HepG2 (cell line): ENCODE measurements around the gene ACCSL. TPM values are rescaled to one million over a fixed set of nuclear protein-coding genes. Genes with fewer than 3 reads are reported as not detected.

Experiments used
- ATAC-seq: fragments of 200-7000 bp; cut with Tn5 transposase; 3 replicates; pipeline ENCODE4 v1.9.1; 2020; ENCODE audit warnings: mild to moderate bottlenecking, moderate library complexity
- BruUV-seq: library from RNA; stranded (reverse); fragments of 400-500 nt; replicated peaks from 2 replicates; lab custom pipeline; 2021; lab: Mats Ljungman, UMichigan
- CTCF ChIA-PET: fragments of 300-600 bp; formaldehyde crosslinking; extraction: SDS; loops from one replicate; lab custom pipeline; 2021; ENCODE audit warnings: low total read pairs, inconsistent platforms, low intra/inter-chr PET ratio; lab: Yijun Ruan, JAX
- POLR2A ChIA-PET: fragments of 350-600 bp; sonication (Branson Sonifier 250); formaldehyde crosslinking; loops from one replicate; lab custom pipeline; 2020; ENCODE audit warnings: antibody characterized with exemption, inconsistent platforms; lab: Yijun Ruan, JAX
- DNase-seq: peaks from one replicate; pipeline ENCODE4 v3.0.0-alpha.2; 2015; ENCODE audit warnings: low spot score
- FAIRE-seq: peaks from 3 replicates; lab custom pipeline; 2011; peaks lifted over from hg19 to GRCh38; lab: Jason Lieb, UNC
- H2AFZ ChIP-seq: one replicate; pipeline ENCODE4 v1.6.1; 2011; ENCODE audit warnings: low read length, inconsistent platforms
- H3K27ac ChIP-seq: fragments of 300-600 bp; 3 replicates; pipeline ENCODE4 v1.8.0; 2011; ENCODE audit warnings: mixed run types, mild to moderate bottlenecking, mixed read lengths, low read length, inconsistent platforms; ENCODE audit not compliant: insufficient read depth; ENCODE audit errors: extremely low read length
- H3K27me3 ChIP-seq, 2 experiments: fragments of 200-600 bp in 1 of 2; 2 replicates in 1 of 2; 3 replicates in 1 of 2; pipeline versions ENCODE4 v1.6.0 to v1.8.0; 2011; ENCODE audit warnings: low read length in 2 of 2, mild to moderate bottlenecking in 2 of 2, moderate library complexity in 2 of 2, inconsistent platforms in 1 of 2; ENCODE audit not compliant: insufficient read depth in 2 of 2, control insufficient read depth in 1 of 2
- H3K36me3 ChIP-seq, 2 experiments: fragments of 200-600 bp in 1 of 2; replicated peaks in 1 of 2; 2 replicates in 1 of 2; 3 replicates in 1 of 2; pipeline versions ENCODE4 v1.5.1 to v1.8.0; 2011; ENCODE audit warnings: low read length in 2 of 2, inconsistent platforms in 1 of 2; ENCODE audit not compliant: insufficient read depth in 2 of 2, control insufficient read depth in 1 of 2
- H3K4me1 ChIP-seq: 2 replicates; pipeline ENCODE4 v1.5.1; 2012; ENCODE audit warnings: low read length, inconsistent platforms; ENCODE audit not compliant: insufficient read depth
- H3K4me2 ChIP-seq: 2 replicates; pipeline ENCODE4 v1.6.0; 2011; ENCODE audit warnings: low read depth, low read length, inconsistent platforms
- H3K4me3 ChIP-seq, 3 experiments: fragments of 200-600 bp in 1 of 3; sonication (generic), shearing (Covaris generic) in 1 of 3; replicated peaks in 1 of 3; 2 replicates each; pipeline ENCODE4 v1.5.1; 2011 to 2016; ENCODE audit warnings: low read length in 3 of 3, inconsistent platforms in 2 of 3, low read depth in 2 of 3, mild to moderate bottlenecking in 2 of 3, control low read depth in 1 of 3, mixed read lengths in 1 of 3; ENCODE audit not compliant: insufficient read depth in 1 of 3
- H3K79me2 ChIP-seq: one replicate; pipeline ENCODE4 v1.6.1; 2011; ENCODE audit warnings: low read length, inconsistent platforms; ENCODE audit not compliant: insufficient read depth
- H3K9ac ChIP-seq: 2 replicates; pipeline ENCODE4 v1.6.0; 2011; ENCODE audit warnings: mild to moderate bottlenecking, low read depth, low read length, inconsistent platforms; ENCODE audit not compliant: insufficient read depth
- H3K9me3 ChIP-seq: 2 replicates; pipeline ENCODE4 v1.5.1; 2012; ENCODE audit warnings: mild to moderate bottlenecking, low read length
- H4K20me1 ChIP-seq: 2 replicates; pipeline ENCODE4 v1.6.0; 2011; ENCODE audit warnings: inconsistent platforms, mild to moderate bottlenecking, low read length, moderate library complexity; ENCODE audit not compliant: insufficient read depth
- CENPT ChIP-seq: sonication (generic); formaldehyde crosslinking; IDR thresholded peaks from 2 replicates; pipeline ENCODE4 v1.8.0; 2022; ENCODE audit warnings: low read depth, mild to moderate bottlenecking, moderate library complexity, missing genetic modification reagents
- KDM1A ChIP-seq: IDR thresholded peaks from 2 replicates; pipeline ENCODE4 v1.6.1; 2016; ENCODE audit warnings: missing compliant biosample characterization
- LCORL ChIP-seq, 2 experiments: fragments of 450-650 bp in 1 of 2; sonication (generic) in 1 of 2; formaldehyde crosslinking in 1 of 2; IDR thresholded peaks; 2 replicates each; pipeline versions ENCODE4 v1.5.0 to v1.6.1; 2017 to 2020; ENCODE audit warnings: antibody characterized with exemption in 1 of 2, missing genetic modification reagents in 1 of 2
- NAIF1 ChIP-seq: sonication (generic); formaldehyde crosslinking; IDR thresholded peaks from 2 replicates; pipeline ENCODE4 v1.5.0; 2020; ENCODE audit warnings: mild to moderate bottlenecking, missing genetic modification reagents, borderline replicate concordance
- NR2F6 ChIP-seq, 2 experiments: IDR thresholded peaks; 2 replicates each; pipeline ENCODE4 v1.6.1; 2016; ENCODE audit warnings: antibody characterized with exemption in 1 of 2, mild to moderate bottlenecking in 1 of 2
- PITX1 ChIP-seq: sonication (generic); formaldehyde crosslinking; IDR thresholded peaks from 2 replicates; pipeline ENCODE4 v1.5.1; 2020; ENCODE audit warnings: mild to moderate bottlenecking, missing genetic modification reagents
- SPEN ChIP-seq: sonication (generic); formaldehyde crosslinking; IDR thresholded peaks from 2 replicates; pipeline ENCODE4 v1.5.1; 2020; ENCODE audit warnings: low read depth, mild to moderate bottlenecking, missing genetic modification reagents
- TCF12 ChIP-seq, 2 experiments: fragments of 450-650 bp in 1 of 2; sonication (generic) in 1 of 2; formaldehyde crosslinking in 1 of 2; IDR thresholded peaks; 2 replicates each; pipeline versions ENCODE4 v1.6.1 to v1.8.0; 2017 to 2022; ENCODE audit warnings: antibody characterized with exemption in 1 of 2, mild to moderate bottlenecking in 1 of 2, missing genetic modification reagents in 1 of 2, moderate library complexity in 1 of 2
- THAP11 ChIP-seq: IDR thresholded peaks from 2 replicates; pipeline ENCODE4 v1.6.1; 2016; ENCODE audit warnings: missing biosample characterization, missing genetic modification reagents
- U2AF2 ChIP-seq: fragments of 200-400 bp; formaldehyde crosslinking; IDR thresholded peaks from 2 replicates; pipeline ENCODE4 v1.6.1; 2017; ENCODE audit warnings: low read depth, mild to moderate bottlenecking, low read length
- ZBTB3 ChIP-seq: sonication (generic); formaldehyde crosslinking; IDR thresholded peaks from 2 replicates; pipeline ENCODE4 v1.4.0; 2020; ENCODE audit warnings: low read depth, mild to moderate bottlenecking, moderate library complexity, missing genetic modification reagents, borderline replicate concordance
- ZNF282 ChIP-seq: fragments of 450-650 bp; IDR thresholded peaks from 2 replicates; pipeline ENCODE4 v1.6.1; 2018; ENCODE audit not compliant: partially characterized antibody
- ZNF672 ChIP-seq: sonication (generic); formaldehyde crosslinking; IDR thresholded peaks from 2 replicates; pipeline ENCODE4 v1.8.1; 2022; ENCODE audit warnings: missing genetic modification reagents
- ZNF775 ChIP-seq: sonication (generic); formaldehyde crosslinking; IDR thresholded peaks from 2 replicates; pipeline ENCODE4 v1.4.0; 2020; ENCODE audit warnings: missing genetic modification reagents, mild to moderate bottlenecking, moderate library complexity, borderline replicate concordance
- WGBS: methylation state at CpG from one replicate; pipeline ENCODE4 v1.1.6; 2017; ENCODE audit warnings: low lambda C conversion rate; 5-methylcytosine and 5-hydroxymethylcytosine counted together
- in situ Hi-C: cut with HindIII; loops from 2 replicates; pipeline ENCODE4 v1.10.0; 2017; ENCODE audit warnings: low pct_unique_long_range_greater_than_20kb; ENCODE audit not compliant: extremely low pct_ligation_motif_present
- intact Hi-C: fragments of 100-400 bp; cut with micrococcal nuclease; formaldehyde crosslinking; loops from one replicate; pipeline ENCODE4 v1.10.0; 2022; ENCODE audit not compliant: unreplicated experiment
- polyA plus RNA-seq, 8 experiments: library from polyadenylated mRNA; depleted of rRNA in 3 of 8; stranded (reverse) in 7 of 8; unstranded in 1 of 8; fragments of >200 nt; fragmentation: Illumina TruSeq in 4 of 8; extraction: Trizol in 4 of 8; gene quantifications; 2 replicates each; pipeline versions ENCODE4 v1.2.1 to v1.2.3, GENCODE V29; 2011 to 2016; ENCODE audit warnings: low read depth in 4 of 8, missing spikeins in 1 of 8, mixed read lengths in 1 of 8; ENCODE audit not compliant: insufficient read depth in 1 of 8
- total RNA-seq, 5 experiments: library from RNA; depleted of rRNA; stranded (reverse); fragments of >200 nt; fragmentation: Illumina TruSeq; extraction: Trizol; gene quantifications; 2 replicates each; pipeline ENCODE4 v1.2.3, GENCODE V29; 2016; ENCODE audit warnings: low read depth in 1 of 5
- TF ChIP-seq, protein P1 (sequence below): sonication (generic); formaldehyde crosslinking; IDR thresholded peaks from 2 replicates; pipeline ENCODE4 v1.8.0; 2022; ENCODE audit warnings: mild to moderate bottlenecking, missing genetic modification reagents, borderline replicate concordance
- TF ChIP-seq, protein P2 (sequence below): sonication (generic); formaldehyde crosslinking; IDR thresholded peaks from 2 replicates; pipeline ENCODE4 v1.5.1; 2020; ENCODE audit warnings: mild to moderate bottlenecking, missing genetic modification reagents, borderline replicate concordance
- TF ChIP-seq, protein P3 (sequence below): IDR thresholded peaks from 2 replicates; pipeline ENCODE4 v1.6.1; 2012; ENCODE audit warnings: low read depth, low read length, improper control_type of control experiment
- TF ChIP-seq, protein P4 (sequence below): sonication (generic); formaldehyde crosslinking; IDR thresholded peaks from 2 replicates; pipeline ENCODE4 v1.5.0; 2020; ENCODE audit warnings: mild to moderate bottlenecking, missing genetic modification reagents, moderate library complexity

Gene ACCSL
- total and polyA plus RNA-seq, 2 of the 13 experiments (the other 11 are each of a cell fraction or from before 2014, with no cell fraction given), result not detected

DNA sequence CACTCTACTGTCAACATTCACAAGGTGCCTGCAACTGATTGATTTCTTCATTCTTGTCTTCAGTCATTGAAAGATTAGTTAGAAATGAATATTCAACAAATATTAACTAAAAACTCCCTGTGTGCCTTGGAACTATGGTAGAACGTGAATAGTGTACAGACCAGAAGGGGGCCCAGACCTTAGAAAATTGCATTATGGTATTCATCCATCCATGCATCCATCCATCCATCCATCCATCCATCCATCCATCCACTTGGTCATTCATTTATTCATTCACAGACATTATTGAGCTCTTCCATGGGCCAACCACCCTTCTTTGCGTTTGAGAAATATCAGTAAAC lies 10.2 kb upstream of the ACCSL start:
- no peak for TF ChIP-seq LCORL (IDR thresholded peaks at IDR 0.05)
- TF ChIP-seq LCORL (CRISPR knock-in tag; IDR thresholded peaks at IDR 0.05), result no peak
- TF ChIP-seq, protein P1, sequence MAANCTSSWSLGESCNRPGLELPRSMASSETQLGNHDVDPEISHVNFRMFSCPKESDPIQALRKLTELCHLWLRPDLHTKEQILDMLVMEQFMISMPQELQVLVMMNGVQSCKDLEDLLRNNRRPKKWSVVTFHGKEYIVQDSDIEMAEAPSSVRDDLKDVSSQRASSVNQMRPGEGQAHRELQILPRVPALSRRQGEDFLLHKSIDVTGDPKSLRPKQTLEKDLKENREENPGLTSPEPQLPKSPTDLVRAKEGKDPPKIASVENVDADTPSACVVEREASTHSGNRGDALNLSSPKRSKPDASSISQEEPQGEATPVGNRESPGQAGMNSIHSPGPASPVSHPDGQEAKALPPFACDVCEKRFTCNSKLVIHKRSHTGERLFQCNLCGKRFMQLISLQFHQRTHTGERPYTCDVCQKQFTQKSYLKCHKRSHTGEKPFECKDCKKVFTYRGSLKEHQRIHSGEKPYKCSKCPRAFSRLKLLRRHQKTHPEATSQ (CRISPR knock-in tag), result no peak
- TF ChIP-seq ZNF672 (CRISPR knock-in tag), result no peak
- no peak for TF ChIP-seq THAP11 (CRISPR knock-in tag)
- TF ChIP-seq CENPT (CRISPR knock-in tag), result no peak
- TF ChIP-seq, protein P2, sequence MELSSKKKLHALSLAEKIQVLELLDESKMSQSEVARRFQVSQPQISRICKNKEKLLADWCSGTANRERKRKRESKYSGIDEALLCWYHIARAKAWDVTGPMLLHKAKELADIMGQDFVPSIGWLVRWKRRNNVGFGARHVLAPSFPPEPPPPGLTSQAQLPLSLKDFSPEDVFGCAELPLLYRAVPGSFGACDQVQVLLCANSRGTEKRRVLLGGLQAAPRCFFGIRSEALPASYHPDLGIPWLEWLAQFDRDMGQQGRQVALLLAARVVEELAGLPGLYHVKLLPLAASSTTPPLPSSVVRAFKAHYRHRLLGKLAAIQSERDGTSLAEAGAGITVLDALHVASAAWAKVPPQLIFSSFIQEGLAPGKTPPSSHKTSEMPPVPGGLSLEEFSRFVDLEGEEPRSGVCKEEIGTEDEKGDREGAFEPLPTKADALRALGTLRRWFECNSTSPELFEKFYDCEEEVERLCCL (CRISPR knock-in tag), result no peak
- no peak for TF ChIP-seq ZNF282
- TF ChIP-seq, protein P3, sequence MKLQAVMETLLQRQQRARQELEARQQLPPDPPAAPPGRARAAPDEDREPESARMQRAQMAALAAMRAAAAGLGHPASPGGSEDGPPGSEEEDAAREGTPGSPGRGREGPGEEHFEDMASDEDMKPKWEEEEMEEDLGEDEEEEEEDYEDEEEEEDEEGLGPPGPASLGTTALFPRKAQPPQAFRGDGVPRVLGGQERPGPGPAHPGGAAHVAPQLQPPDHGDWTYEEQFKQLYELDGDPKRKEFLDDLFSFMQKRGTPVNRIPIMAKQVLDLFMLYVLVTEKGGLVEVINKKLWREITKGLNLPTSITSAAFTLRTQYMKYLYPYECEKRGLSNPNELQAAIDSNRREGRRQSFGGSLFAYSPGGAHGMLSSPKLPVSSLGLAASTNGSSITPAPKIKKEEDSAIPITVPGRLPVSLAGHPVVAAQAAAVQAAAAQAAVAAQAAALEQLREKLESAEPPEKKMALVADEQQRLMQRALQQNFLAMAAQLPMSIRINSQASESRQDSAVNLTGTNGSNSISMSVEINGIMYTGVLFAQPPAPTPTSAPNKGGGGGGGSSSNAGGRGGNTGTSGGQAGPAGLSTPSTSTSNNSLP, result no peak
- no peak for TF ChIP-seq U2AF2
- TF ChIP-seq SPEN (CRISPR knock-in tag), result no peak
- no peak for TF ChIP-seq NR2F6 (IDR thresholded peaks at IDR 0.05)
- no peak for TF ChIP-seq NR2F6 (CRISPR knock-in tag; IDR thresholded peaks at IDR 0.05)
- TF ChIP-seq ZBTB3, result no peak
- no peak for TF ChIP-seq KDM1A (CRISPR knock-in tag)
- TF ChIP-seq PITX1 (CRISPR knock-in tag), result no peak
- no peak for TF ChIP-seq ZNF775 (CRISPR knock-in tag)
- TF ChIP-seq, protein P4, sequence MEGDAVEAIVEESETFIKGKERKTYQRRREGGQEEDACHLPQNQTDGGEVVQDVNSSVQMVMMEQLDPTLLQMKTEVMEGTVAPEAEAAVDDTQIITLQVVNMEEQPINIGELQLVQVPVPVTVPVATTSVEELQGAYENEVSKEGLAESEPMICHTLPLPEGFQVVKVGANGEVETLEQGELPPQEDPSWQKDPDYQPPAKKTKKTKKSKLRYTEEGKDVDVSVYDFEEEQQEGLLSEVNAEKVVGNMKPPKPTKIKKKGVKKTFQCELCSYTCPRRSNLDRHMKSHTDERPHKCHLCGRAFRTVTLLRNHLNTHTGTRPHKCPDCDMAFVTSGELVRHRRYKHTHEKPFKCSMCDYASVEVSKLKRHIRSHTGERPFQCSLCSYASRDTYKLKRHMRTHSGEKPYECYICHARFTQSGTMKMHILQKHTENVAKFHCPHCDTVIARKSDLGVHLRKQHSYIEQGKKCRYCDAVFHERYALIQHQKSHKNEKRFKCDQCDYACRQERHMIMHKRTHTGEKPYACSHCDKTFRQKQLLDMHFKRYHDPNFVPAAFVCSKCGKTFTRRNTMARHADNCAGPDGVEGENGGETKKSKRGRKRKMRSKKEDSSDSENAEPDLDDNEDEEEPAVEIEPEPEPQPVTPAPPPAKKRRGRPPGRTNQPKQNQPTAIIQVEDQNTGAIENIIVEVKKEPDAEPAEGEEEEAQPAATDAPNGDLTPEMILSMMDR (CRISPR knock-in tag), result no peak
- TF ChIP-seq NAIF1 (CRISPR knock-in tag), result no peak
- TF ChIP-seq TCF12 (IDR thresholded peaks at IDR 0.05), result no peak
- no peak for TF ChIP-seq TCF12 (CRISPR knock-in tag; IDR thresholded peaks at IDR 0.05)
- Histone ChIP-seq H3K4me3 (no peak overlapping the region), H3K4me2 (no peak overlapping the region), H3K79me2 (no peaks in the 10 kb centered on the region), H3K27ac (no peak overlapping the region), H3K9ac (no peak overlapping the region), H3K9me3 (0 out of 2 replicates have a peak, but pooled peaks cover 4% of the 10 kb centered on the region), H2AFZ (no peak overlapping the region), H3K27me3 (peaks cover 0 to 4% of the 10 kb centered on the region in 2 experiments; a peak in 1 of 5 replicates), H4K20me1 (no peaks in the 10 kb centered on the region), H3K36me3 (no peaks in the 10 kb centered on the region), H3K4me1 (no peaks in the 10 kb centered on the region)
- no peak for FAIRE-seq
- peak; percentile 60 for ATAC-seq
- WGBS, result 22% methylated on average over 2 of the region's 2 CpGs
- DNase-seq, result no peak
- POLR2A ChIA-PET, result no interaction called here
- in situ Hi-C loops, result no loop called here
- CTCF ChIA-PET, result interaction anchor here (0.9 to 2.9 kb wide), 3 partner anchors 147 to 213 kb away, joined by 3 to 51 read pairs (median 6); no protein-coding TSS in a partner anchor
- no TSS peak for BruUV-seq
- intact Hi-C loops, result loop anchor here (1.0 to 5.0 kb wide), 2 partner anchors 95 to 147 kb away; partner anchors contain the start of gene C11orf96
